GM21367 (cell line): Measurements from ENCODE around the gene MTA1.

ENCODE experiments used
- ATAC-seq: cut with Tn5 transposase; IDR thresholded peaks from one replicate; pipeline ENCODE4 v1.9.1; 2021; ENCODE audit not compliant: unreplicated experiment

Gene MTA1

DNA sequence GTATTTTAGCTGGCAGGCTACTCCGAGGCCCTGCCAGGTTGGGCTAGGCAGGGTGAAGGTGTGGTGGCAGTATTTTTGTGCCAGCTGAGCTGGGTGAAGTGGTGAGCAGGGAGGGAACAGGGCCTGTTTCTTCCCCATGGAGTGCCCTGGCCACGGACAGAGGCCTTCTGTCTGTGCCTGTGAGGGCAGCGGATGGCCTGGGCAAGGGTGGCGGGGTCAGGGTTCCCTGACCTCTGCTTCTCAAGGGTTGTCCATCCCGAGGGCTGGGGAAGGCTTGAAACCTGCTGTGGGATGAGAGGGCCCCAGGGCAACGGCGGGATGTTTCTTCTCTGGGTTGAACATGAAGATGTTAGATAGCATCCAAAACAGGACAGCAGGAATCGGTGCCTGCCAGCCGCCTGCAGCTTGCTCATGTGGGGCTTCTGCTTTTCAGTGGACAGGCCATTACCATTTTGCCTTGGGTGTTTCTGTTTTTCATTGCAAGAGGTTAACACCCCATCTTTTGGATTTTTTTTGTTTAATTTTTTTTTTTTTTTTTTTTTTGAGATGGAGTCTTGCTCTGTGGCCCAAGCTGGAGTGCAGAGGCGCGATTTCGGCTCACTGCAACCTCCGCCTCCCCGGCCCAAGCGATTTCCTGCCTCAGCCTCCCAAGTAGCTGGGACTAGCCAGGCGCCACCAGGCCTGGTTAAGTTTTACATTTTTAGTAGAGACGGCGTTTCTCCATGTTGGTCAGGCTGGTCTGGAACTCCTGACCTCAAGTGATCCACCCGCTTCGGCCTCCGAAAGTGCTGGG is 3.3 kb downstream of the MTA1 start:
- ATAC-seq, result no peak

DNA sequence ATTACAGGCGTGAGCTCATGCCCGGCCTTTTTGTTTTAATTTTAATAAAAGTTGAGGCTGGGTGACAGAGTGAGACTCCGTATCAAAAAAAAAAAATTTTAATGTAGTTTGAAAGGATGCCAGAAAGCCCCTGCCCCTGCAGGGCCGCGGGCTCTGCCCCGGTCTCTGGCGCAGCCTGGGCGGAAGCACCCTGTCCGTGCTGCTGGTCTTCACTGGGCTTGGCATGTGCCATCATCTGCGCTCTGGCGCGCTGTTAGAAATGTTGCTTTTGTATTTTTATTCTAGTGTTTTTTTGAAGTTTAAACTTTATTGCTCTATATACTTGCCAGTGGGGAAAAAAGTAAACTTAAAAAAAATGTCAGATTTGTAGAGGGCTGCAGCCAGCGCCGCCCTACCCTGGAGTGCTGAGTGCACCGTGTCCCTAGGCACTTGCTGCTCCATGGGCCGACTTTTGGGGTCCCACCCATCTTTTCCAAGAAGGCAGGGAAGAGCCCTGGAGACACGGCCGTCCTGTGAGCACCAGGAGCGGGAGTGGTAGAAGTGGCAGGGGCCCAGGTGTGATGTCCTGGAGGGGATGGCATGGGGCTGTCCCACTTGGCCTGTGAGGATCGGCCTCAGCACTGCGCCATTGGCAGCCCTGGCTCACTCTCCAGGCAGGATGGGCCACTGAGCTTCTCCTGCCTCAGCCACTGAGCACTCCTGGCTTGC is 4.0 kb downstream of the MTA1 start:
- no peak for ATAC-seq

- ATAC-seq, result no peak
Observed at GRCh38 chr14:105424861-105425260, 5.2 kb downstream of the MTA1 start.

- no peak for ATAC-seq
Observed at GRCh38 chr14:105425823-105426247, 6.2 kb downstream of the MTA1 start.

DNA sequence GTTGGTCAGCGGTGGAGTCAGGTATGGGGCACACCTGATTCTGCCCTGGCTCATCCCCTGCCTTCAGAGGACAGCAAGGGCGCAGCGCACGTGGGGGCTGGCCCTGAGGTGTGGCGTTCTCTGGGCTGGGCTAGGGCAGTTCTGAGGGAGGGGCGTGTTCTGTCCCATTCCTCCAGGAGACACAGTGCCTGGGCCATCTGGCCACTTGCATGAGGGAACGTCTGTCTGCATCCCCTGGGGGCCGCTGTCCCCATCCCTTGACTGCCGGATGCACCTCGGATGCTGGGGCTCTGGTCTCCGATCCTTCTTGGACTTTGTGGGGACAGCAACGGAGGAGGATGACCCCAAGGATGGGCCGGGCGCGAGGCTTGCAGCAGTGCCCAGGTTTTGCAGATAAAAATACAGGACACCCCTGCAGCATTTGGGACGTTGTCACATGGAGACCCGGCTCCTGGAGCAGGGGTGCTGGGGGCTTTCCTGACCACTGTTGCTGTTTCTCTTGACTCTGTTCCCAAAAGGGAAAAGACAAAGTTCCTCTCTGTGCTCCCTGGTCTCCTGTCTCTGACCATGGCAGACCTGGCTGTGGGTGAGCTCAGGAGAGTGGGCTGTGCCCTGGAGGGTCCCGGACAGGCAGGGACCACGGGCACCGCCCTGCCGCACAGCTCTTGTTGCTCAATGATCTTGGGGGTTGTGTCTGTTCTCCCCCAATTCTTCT is 6.9 kb downstream of the MTA1 start:
- ATAC-seq, result no peak

DNA sequence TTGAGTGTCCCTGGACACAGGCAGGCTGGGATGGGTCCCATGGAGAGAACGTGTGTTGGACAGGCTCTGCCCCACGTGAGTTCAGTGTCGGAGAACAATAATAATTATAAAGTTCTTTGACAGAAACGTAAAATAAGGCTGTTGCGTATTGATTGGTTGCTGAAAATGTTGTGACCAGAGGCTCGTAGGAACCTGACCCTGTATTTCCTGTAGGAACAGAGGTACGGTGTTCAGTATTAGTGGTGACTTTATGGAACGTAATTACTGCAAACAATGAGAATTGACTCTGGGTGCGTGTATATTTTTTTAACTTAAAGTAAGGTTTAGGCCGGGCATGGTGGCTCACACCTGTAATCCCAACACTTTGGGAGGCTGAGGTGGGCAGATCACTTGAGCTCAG is 7.8 kb downstream of the MTA1 start:
- no peak for ATAC-seq

DNA sequence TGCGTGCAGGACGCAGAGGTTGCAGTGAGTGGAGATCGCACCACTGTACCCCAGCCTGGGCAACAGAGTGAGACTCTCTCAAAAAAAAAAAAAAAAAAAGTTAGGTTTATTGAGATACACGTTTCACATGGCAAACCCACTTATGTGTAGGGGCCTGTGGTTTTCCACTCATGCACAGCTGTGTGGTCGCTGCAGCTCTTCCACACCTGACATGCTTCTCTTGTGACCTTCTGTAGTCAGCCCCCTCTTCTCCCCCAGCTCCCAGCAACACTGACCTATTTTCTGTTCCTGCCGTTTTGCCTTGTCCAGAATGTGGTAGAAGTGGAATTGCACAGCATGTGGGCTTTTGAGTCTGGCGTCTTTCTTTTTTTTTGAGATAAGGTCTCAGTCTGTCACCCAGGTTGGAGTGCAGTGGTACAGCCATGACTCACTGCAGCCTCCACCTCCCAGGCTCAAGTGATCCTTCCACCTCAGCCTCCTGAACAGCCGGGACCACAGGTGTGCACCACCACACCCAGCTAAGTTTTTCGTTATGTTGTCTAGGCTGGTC is 8.4 kb downstream of the MTA1 start:
- ATAC-seq, result no peak

GRCh38 chr14:105430042-105430441 is 10.4 kb downstream of the MTA1 start:
- ATAC-seq, result no peak

DNA sequence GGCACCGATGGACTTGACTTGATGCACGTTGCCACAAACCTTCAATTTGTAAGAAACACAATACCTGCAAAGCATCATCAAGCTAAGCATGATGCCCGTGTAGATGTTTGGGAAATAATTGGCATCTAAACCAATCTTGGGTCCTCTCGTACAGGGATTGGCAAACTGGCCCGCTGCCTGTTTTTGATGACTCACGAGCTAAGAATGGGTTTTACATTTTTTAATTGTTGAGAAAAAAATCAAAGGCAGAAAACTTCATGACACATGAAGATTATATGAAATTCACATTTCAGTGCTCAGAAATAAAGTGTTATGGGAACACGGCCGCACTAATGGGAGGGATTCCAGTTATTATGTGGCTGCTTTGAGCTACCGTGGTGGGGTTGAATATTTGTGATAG is 10.9 kb downstream of the MTA1 start:
- ATAC-seq, result no peak

DNA sequence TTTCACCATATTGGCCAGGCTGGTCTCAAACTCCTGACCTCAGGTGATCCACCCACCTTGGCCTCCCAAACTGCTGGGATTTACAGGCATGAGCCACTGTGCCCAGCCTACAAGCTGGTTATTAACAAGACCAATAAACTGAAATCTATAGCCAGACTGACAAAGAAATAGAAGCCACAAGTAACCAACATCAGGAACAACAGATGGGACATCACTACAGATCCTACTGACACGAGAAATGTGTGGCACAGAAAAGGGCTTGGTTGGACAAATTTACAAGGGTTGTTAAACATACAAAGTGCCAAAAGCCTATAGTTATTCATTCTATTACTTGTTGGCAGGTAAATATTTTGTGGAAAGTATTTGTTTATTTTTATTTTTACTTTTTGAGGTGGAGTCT is 11.6 kb downstream of the MTA1 start:
- no peak for ATAC-seq

GRCh38 chr14:105432657-105433056 is 13.0 kb downstream of the MTA1 start:
- ATAC-seq, result no peak

GRCh38 chr14:105433161-105433605 is 13.6 kb downstream of the MTA1 start:
- ATAC-seq, result no peak

DNA sequence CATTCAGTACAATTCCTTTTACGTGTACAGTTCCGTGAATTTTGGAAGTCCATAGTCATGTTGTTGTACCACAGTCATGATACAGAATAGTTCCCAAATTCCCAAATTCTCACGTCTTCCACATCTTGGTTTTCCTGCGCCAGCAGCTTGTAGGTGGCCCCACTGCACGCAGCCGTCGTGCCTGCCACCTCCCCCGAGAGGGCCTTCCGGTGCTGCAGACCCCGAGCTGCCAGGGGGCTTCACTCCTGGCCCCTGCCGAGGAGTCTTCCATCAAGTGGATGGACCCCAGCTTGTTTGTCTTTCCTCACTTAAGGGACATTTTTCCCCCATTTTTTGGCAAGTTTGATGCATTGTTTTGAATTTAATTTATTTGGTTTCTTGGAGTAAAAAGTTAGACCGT is 16.8 kb downstream of the MTA1 start:
- ATAC-seq, result no peak

DNA sequence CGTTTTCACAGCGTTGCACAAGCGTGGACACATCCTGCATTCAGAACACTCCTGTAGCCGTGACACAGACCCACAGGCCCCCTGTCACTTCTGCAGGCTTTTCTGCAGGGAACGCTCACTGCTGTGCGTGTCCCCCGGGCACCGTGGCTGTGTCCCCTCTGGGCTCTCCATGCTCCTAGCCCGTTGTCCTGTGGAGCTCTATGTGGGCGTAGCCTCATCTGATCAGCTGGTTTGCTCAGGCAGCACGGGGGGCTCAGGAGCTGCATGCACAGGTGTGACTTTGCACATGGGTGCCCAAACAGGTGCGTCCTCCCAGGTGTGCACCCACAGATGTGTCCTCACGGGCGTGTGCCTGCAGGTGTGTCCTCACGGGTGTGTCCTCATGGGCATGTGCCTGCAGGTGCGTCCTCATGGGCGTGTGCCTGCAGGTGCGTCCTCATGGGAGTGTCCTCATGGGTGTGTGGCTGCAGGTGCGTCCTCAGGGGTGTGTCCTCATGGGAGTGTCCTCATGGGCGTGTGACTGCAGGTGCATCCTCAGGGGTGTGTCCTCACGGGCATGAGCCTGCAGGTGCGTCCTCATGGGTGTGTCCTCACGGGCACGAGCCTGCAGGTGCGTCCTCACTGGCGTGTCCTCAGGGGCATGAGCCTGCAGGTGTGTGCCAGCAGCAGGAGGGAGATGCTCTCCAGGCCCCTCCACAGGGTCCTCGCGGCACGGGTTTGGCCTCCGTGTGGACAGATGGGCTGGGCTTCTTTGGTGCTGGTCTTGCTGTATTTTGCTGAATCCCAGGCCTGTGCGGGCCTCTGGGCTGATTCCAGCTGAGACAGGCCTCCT is 17.5 kb downstream of the MTA1 start:
- ATAC-seq, result no peak

GRCh38 chr14:105437723-105438500 is 18.3 kb downstream of the MTA1 start:
- no peak for ATAC-seq

DNA sequence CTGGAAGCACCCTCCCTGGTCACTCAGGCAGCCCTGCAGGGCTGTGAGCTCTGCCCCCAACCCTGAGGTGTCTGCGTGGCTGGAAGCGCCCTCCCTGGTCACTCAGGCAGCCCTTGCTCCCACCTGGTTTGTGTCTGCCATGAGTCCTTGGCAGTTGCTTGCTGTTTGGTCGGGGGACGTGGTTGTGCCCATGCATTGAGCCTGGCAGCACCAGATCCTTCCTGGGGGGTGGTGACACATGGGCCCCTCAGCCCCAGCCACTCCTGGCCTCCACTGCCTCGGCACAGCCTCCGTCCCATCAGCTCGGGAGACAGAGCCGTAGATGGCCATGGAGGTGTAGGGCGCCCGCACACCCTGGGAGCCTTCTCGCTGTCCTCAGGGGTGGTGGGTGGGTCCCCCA is 19.6 kb downstream of the MTA1 start:
- no peak for ATAC-seq

DNA sequence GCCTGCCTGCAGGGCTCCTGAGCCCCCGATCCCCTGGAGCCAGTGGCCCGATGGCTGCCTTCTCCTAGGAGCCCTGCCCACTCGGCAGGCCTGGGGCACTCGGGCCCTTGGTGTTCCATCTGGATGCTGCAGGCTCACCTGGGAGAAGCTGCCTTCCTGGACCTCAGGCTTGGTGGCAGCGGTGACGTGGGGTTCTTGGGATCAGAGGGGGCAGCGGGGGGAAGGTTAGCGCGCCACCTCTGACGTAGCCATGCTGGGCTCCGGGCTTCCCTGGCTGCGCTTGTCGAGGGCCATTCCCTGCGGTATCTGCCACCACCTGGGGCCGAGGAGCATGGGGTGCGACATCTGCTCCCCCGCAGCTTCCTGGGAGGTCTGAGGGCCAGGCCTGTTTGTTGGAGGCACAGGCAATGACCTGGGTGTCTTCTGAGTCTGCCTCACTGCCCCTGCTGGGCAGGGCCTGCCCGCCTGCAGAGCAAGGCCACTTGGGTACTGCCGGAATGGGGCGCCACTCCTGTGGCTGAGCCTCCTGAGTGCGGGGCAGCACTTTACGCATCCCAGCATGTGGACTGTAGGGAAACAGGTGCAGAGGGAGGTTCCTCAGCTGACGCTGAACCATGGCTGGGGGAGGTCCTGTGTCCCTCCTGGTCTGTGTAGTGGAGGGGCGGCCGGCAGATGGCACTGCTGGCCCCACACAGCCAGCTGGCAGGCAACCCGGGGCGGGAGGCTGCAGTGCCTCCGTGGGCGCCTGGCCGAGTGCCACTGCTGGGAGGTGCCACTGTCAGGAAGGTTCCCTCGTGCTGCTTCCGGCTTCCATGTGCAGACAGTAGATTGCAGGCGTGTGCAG is 20.3 kb downstream of the MTA1 start:
- ATAC-seq, result no peak

DNA sequence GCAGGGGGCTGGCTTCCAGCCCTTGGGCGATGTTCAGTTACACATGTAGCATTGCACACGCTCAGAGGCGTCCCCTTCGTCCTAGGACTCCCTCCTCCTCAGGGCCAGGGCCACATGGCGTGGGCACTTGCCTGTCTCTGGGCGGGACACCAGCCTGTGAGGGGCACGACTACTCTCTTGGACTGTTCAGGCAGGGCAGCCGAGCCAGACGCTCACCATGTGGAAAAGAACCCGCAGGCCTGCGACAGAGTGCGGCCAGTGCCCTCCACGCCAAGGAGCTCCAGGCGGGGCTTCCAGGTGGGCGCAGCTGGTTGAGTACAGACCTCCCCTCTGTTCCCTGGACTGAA is 20.9 kb downstream of the MTA1 start:
- no peak for ATAC-seq

- no peak for ATAC-seq
Observed at GRCh38 chr14:105440992-105441391, 21.4 kb downstream of the MTA1 start.
